A549 treated with AZD2906 at 1 μM for 4 hours (cell line): ENCODE measurements around the gene SAP30L. TPM values are rescaled to one million over a fixed set of nuclear protein-coding genes. Genes with fewer than 3 reads are reported as not detected.

Source experiments
- total RNA-seq: library from RNA; stranded (reverse); fragments of 200-300 nt; extraction: Qiagen RNA extraction; gene quantifications from 5 replicates; pipeline ENCODE4 v1.2.3, GENCODE V29; 2022

SAP30L gene, protein sequence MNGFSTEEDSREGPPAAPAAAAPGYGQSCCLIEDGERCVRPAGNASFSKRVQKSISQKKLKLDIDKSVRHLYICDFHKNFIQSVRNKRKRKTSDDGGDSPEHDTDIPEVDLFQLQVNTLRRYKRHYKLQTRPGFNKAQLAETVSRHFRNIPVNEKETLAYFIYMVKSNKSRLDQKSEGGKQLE
- total RNA-seq = 24.4 to 37.0 TPM (median 31.2 TPM) in 5 replicates

DNA sequence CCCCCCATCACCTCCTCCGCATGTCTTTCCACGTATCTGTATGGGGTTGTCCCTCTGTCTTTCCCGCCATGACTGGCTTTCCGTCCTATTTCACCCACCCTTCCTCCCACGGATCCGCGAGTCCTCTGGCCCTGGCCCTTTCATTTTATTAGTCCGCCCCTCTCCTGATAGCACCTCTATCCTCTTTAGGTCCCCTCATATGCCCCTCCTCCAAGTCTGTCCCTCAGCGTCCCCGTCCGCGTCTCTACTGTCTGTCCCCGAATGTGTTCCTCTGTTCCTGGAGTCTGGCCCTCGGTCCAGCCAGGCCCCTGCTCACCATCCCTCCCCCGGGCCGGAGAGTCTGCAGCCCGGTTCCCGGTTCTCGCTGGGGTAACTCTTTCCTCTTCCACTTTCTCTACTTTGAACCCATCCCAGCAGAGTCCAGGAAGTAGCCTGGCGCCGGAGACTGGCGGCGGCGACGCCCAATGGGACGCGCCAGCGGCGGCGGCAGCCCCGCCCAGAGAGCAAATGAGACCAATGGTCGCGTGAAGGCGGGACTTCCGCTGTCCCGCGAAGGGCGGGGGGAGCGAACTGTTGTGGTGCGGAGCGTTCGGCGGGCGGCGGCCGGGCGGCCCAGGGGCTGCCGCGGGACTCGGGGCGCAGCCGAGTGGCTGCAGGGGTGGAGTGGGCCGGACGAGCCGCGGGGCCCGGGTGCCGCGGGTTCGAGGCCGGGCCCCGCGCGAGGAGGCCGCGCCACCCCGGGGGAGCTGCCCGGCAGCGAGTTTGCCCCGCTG, at the start of gene SAP30L:
Gene SAP30L, plus strand, starts transcription at position 576 of the 773 bp plus-strand sequence. CDS start 608 bp downstream, outside the sequence.

GRCh38 chr5:154478224-154478565, 32.4 kb downstream of the SAP30L start, which contains the start of gene HAND1:
Gene HAND1, minus strand, starts transcription at chr5:154478227. Its CDS starts 219 bp downstream, at chr5:154478008.

Other genes starting within 250 kb of the SAP30L start
- gene HAND1, start 32.2 kb downstream of the SAP30L start, total RNA-seq = 0.39 to 0.83 TPM (median 0.45 TPM) in 5 replicates